SK-N-MC (cell line): Measurements from ENCODE around the gene RFC3.

ENCODE experiments used
- EZH2 ChIP-seq: fragments of 200-600 bp; sonication (generic); IDR thresholded peaks from one replicate; pipeline ENCODE4 v1.6.1; 2017; ENCODE audit warnings: antibody characterized with exemption
- POLR2AphosphoS5 ChIP-seq: IDR thresholded peaks from 2 replicates; pipeline ENCODE4 v1.6.1; 2012; ENCODE audit warnings: mild to moderate bottlenecking, low read depth, low read length, borderline replicate concordance

GRCh38 chr13:33773790-33774462 is 44.0 kb upstream of the RFC3 start:
- no peak for TF ChIP-seq POLR2AphosphoS5
- TF ChIP-seq EZH2, result no peak
